ENCODE data around the gene GULP1. TPM values are rescaled to one million over a fixed set of nuclear protein-coding genes. Genes with fewer than 3 reads are reported as not detected.
"Not testable (repeated sequence)": the region's sequence is repeated elsewhere in the genome, so short reads cannot be mapped to it uniquely, and the experiment has no call there.

GULP1 gene
- total RNA-seq, 1 donor from 2014 or later = 95.5 TPM

GRCh38 chr2:188293601-188294351, 2.1 kb downstream of the GULP1 start:
- Histone ChIP-seq H3K27me3 (ENCODE audit: control insufficient read depth, insufficient read depth, low read length) (no peaks in the 10 kb centered on the region), H3K36me3 (ENCODE audit: control insufficient read depth, insufficient read depth, low read length) (no peaks in the 10 kb centered on the region), H3K4me3 (ENCODE audit: low read depth, low read length) (peak overlapping the region; percentile 79)
- peak; percentile 64 for DNase-seq (ENCODE audit: low read depth)
- TF ChIP-seq CTCF (IDR thresholded peaks at IDR 0.05; ENCODE audit: insufficient read depth, low read length, poor library complexity, severe bottlenecking) = no peak

- Histone ChIP-seq H3K27me3 (ENCODE audit: control insufficient read depth, insufficient read depth, low read length) (no peaks in the 10 kb centered on the region), H3K36me3 (ENCODE audit: control insufficient read depth, insufficient read depth, low read length) (no peaks in the 10 kb centered on the region), H3K4me3 (ENCODE audit: low read depth, low read length) (peak overlapping the region; percentile 79)
- no peak for DNase-seq (ENCODE audit: low read depth)
- TF ChIP-seq CTCF (IDR thresholded peaks at IDR 0.05; ENCODE audit: insufficient read depth, low read length, poor library complexity, severe bottlenecking) = no peak
Measured at GRCh38 chr2:188294352-188294926, 2.8 kb downstream of the GULP1 start.

- H3K36me3 ChIP-seq (ENCODE audit: control insufficient read depth, insufficient read depth, low read length) = no peaks in the 10 kb centered on the region
- no peak for DNase-seq (ENCODE audit: low read depth)
- peak overlapping the region; percentile 10 for H3K4me3 ChIP-seq (ENCODE audit: low read depth, low read length)
- no peaks in the 10 kb centered on the region for H3K27me3 ChIP-seq (ENCODE audit: control insufficient read depth, insufficient read depth, low read length)
- no peak for TF ChIP-seq CTCF (IDR thresholded peaks at IDR 0.05; ENCODE audit: insufficient read depth, low read length, poor library complexity, severe bottlenecking)
Measured at GRCh38 chr2:188295067-188295685, 3.5 kb downstream of the GULP1 start.

DNA sequence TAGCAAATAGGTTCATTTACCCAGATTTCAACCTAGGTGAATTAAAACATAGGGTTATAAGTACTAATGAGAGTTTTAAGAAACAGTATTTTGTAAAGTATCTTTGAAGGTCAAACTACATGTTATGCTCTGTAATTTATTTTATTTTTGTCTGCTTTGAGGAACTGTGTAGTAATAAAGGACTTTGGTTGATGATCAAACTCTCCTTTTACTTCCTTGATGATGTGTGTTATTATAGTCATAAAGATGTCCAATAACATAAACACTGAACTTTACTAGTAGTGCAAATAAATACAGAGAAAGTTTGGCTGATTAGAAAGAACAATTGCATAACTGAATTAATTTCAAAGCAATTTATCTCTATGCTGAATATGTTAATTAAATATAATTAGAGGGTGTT, 6.3 kb downstream of the GULP1 start:
- Histone ChIP-seq H3K4me3 (ENCODE audit: low read depth, low read length) (no peak overlapping the region), H3K27me3 (ENCODE audit: control insufficient read depth, insufficient read depth, low read length) (no peaks in the 10 kb centered on the region), H3K36me3 (ENCODE audit: control insufficient read depth, insufficient read depth, low read length) (no peaks in the 10 kb centered on the region)
- TF ChIP-seq CTCF (IDR thresholded peaks at IDR 0.05; ENCODE audit: insufficient read depth, low read length, poor library complexity, severe bottlenecking) = no peak
- no peak for DNase-seq (ENCODE audit: low read depth)

DNA sequence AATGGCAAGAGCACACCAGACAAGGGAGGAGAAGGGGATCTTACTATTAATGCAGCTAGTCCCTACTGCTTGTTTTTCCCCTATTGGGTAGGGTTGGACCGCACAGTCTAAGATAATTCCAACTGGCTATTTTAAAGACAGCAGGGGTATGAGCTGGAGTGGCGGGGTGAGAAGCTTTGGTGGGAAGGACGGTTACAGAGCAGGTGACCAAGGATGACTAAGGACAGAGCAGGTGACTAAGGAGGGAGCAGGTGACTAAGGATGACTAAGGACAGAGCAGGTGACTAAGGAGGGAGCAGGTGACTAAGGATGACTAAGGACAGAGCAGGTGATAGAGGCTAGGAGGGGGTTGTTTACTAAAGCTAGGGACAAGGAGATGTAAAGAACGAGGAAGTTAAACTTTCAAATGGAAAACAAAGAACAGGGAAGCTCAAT, 7.3 kb downstream of the GULP1 start:
- not testable (repeated sequence) for H3K4me3 ChIP-seq (ENCODE audit: low read depth, low read length); DNase-seq (ENCODE audit: low read depth)

GRCh38 chr2:188303363-188304031, 11.8 kb downstream of the GULP1 start:
- no peak overlapping the region for H3K4me3 ChIP-seq (ENCODE audit: low read depth, low read length)
- no peak for TF ChIP-seq CTCF (IDR thresholded peaks at IDR 0.05; ENCODE audit: insufficient read depth, low read length, poor library complexity, severe bottlenecking)
- no peaks in the 10 kb centered on the region for H3K27me3 ChIP-seq (ENCODE audit: control insufficient read depth, insufficient read depth, low read length)
- H3K36me3 ChIP-seq (ENCODE audit: control insufficient read depth, insufficient read depth, low read length) = no peaks in the 10 kb centered on the region
- peak; percentile 69 for DNase-seq (ENCODE audit: low read depth)

More for the DNA sequence above, 7.3 kb downstream of the GULP1 start:
- not testable (repeated sequence) for H3K27me3 ChIP-seq (ENCODE audit: control insufficient read depth, insufficient read depth, low read length); H3K36me3 ChIP-seq (ENCODE audit: control insufficient read depth, insufficient read depth, low read length)

Measured in kidney epithelial cell (primary cell).